ENCODE data around the gene MACC1.

Gene MACC1

GRCh38 chr7:20144801-20145200, 72.4 kb downstream of the MACC1 start:
- TF ChIP-seq, protein P1, sequence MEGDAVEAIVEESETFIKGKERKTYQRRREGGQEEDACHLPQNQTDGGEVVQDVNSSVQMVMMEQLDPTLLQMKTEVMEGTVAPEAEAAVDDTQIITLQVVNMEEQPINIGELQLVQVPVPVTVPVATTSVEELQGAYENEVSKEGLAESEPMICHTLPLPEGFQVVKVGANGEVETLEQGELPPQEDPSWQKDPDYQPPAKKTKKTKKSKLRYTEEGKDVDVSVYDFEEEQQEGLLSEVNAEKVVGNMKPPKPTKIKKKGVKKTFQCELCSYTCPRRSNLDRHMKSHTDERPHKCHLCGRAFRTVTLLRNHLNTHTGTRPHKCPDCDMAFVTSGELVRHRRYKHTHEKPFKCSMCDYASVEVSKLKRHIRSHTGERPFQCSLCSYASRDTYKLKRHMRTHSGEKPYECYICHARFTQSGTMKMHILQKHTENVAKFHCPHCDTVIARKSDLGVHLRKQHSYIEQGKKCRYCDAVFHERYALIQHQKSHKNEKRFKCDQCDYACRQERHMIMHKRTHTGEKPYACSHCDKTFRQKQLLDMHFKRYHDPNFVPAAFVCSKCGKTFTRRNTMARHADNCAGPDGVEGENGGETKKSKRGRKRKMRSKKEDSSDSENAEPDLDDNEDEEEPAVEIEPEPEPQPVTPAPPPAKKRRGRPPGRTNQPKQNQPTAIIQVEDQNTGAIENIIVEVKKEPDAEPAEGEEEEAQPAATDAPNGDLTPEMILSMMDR (IDR thresholded peaks at IDR 0.05) = no peak
- Histone ChIP-seq H3K27ac (no peak overlapping the region), H3K9me3 (no peaks in the 10 kb centered on the region), H3K36me3 (no peaks in the 10 kb centered on the region), H3K27me3 (no peaks in the 10 kb centered on the region), H3K4me1 (peaks cover 0 to 5% (median 2%) of the 10 kb centered on the region in 4 donors), H3K4me3 (no peak overlapping the region)
- DNase-seq = no peak
- intact Hi-C loops (cut with DNase I; ENCODE audit: low total_unique reads) = no loop called here

DNA sequence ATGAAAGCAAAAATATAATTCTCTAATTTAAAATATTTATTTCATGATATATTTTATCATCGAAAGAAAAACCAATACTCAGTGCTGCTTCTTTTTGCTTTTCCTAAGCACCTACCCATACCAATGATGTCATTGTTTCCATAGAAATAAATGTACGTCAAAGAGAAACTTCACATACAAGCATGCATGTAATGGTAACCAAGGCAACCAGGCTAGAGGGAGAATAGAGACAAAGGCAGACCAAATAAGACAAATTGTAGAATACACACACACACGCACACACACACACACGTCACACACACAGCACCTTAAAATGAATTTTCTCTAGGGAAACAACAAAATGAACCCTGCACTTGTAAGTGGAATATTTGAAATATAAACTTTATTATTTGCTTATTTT, 75.5 kb downstream of the MACC1 start:
- Histone ChIP-seq H3K27me3 (no peaks in the 10 kb centered on the region), H3K4me3 (no peak overlapping the region), H3K27ac (no peak overlapping the region), H3K9me3 (no peaks in the 10 kb centered on the region), H3K36me3 (no peaks in the 10 kb centered on the region), H3K4me1 (peaks cover 0 to under 1% (median 0%) of the 10 kb centered on the region in 4 donors)
- TF ChIP-seq, protein P1 (IDR thresholded peaks at IDR 0.05) = no peak
- no peak for DNase-seq
- intact Hi-C loops (cut with DNase I; ENCODE audit: low total_unique reads) = no loop called here

GRCh38 chr7:20141002-20141345, 76.2 kb downstream of the MACC1 start:
- DNase-seq = no peak
- Histone ChIP-seq H3K27me3 (no peaks in the 10 kb centered on the region), H3K36me3 (no peaks in the 10 kb centered on the region), H3K9me3 (no peaks in the 10 kb centered on the region), H3K4me1 (no peaks in the 10 kb centered on the region), H3K27ac (no peak overlapping the region), H3K4me3 (no peak overlapping the region)
- intact Hi-C loops (cut with DNase I; ENCODE audit: low total_unique reads) = no loop called here
- TF ChIP-seq, protein P1 (IDR thresholded peaks at IDR 0.05) = no peak

GRCh38 chr7:20140291-20141001, 76.7 kb downstream of the MACC1 start:
- TF ChIP-seq, protein P1 (IDR thresholded peaks at IDR 0.05) = no peak
- intact Hi-C loops (cut with DNase I; ENCODE audit: low total_unique reads) = no loop called here
- H3K27me3 ChIP-seq = no peaks in the 10 kb centered on the region
- H3K4me3 ChIP-seq = peak overlapping the region in 1 of 2 donors; percentile 10
- no peaks in the 10 kb centered on the region for H3K9me3 ChIP-seq
- no peaks in the 10 kb centered on the region for H3K36me3 ChIP-seq
- no peak for DNase-seq
- H3K4me1 ChIP-seq = no peaks in the 10 kb centered on the region
- H3K27ac ChIP-seq = no peak overlapping the region

DNA sequence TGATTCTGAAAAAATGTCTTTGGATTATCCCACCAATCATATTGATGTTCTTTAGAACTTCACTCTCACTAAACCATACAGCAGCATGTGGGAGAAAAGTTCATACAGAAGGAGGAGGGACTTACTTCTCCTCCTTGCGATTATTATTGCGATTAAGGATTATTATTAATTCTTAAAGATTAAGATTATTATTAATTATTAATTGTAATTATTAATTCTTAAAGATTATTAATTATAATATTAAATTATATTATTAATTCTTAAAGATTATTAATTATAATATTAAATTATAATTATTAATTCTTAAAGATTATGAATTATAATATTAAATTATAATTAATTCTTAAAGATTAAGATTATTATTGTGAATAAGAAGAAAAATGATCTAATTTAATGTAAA, 80.5 kb downstream of the MACC1 start:
- no peaks in the 10 kb centered on the region for H3K27me3 ChIP-seq
- no peaks in the 10 kb centered on the region for H3K9me3 ChIP-seq
- H3K36me3 ChIP-seq = no peaks in the 10 kb centered on the region
- no peak overlapping the region for H3K27ac ChIP-seq
- DNase-seq = no peak
- no peak overlapping the region for H3K4me3 ChIP-seq
- H3K4me1 ChIP-seq = no peaks in the 10 kb centered on the region
- intact Hi-C loops (cut with DNase I; ENCODE audit: low total_unique reads) = no loop called here
- TF ChIP-seq, protein P1 (IDR thresholded peaks at IDR 0.05) = no peak

- Histone ChIP-seq H3K4me3 (no peak overlapping the region), H3K36me3 (no peaks in the 10 kb centered on the region), H3K4me1 (no peaks in the 10 kb centered on the region), H3K27me3 (no peaks in the 10 kb centered on the region), H3K9me3 (no peaks in the 10 kb centered on the region), H3K27ac (no peak overlapping the region)
- TF ChIP-seq, protein P1 (IDR thresholded peaks at IDR 0.05) = no peak
- DNase-seq = no peak
- intact Hi-C loops (cut with DNase I; ENCODE audit: low total_unique reads) = no loop called here
Measured at GRCh38 chr7:20133803-20134202, 83.4 kb downstream of the MACC1 start.
